ENCODE measurements around the gene EXOSC3. TPM values are rescaled to one million over a fixed set of nuclear protein-coding genes. Genes with fewer than 3 reads are reported as not detected.
A peak's percentile ranks its signal among the peaks of the same experiment; 100 is the strongest.

Gene EXOSC3
- total and polyA plus RNA-seq, 9 of the 15 experiments (the other 6 are each of a cell fraction or from before 2014, with no cell fraction given) = 18.5 to 266 (median 114) TPM

- peak; percentile 80 for TF ChIP-seq NBN (IDR thresholded peaks at IDR 0.05; ENCODE audit: low read depth)
- TF ChIP-seq FOXK1 (CRISPR knock-in tag; IDR thresholded peaks at IDR 0.05; ENCODE audit: borderline replicate concordance) = no peak
- TF ChIP-seq ILF3 (IDR thresholded peaks at IDR 0.05; ENCODE audit: borderline replicate concordance) = no peak
- peak; percentile 84 for TF ChIP-seq STAT5A (IDR thresholded peaks at IDR 0.05; ENCODE audit: borderline replicate concordance, low read length)
- no peak for TF ChIP-seq NFIC (IDR thresholded peaks at IDR 0.05)
- no peak for TF ChIP-seq ZNF347 (CRISPR knock-in tag; IDR thresholded peaks at IDR 0.05; ENCODE audit: low read depth)
- TF ChIP-seq RREB1 (CRISPR knock-in tag; IDR thresholded peaks at IDR 0.05) = no peak
- no peak for TF ChIP-seq MAZ (CRISPR knock-in tag; conservative IDR thresholded peaks at IDR 0.05 in 1 of 2, IDR thresholded peaks at IDR 0.05 in 1 of 2)
- no peak for TF ChIP-seq ERF (CRISPR knock-in tag; IDR thresholded peaks at IDR 0.05)
- no peak for TF ChIP-seq NR2C1 (IDR thresholded peaks at IDR 0.05)
- no peak for TF ChIP-seq NR2C1 (tag; IDR thresholded peaks at IDR 0.05)
- TF ChIP-seq MTA2 (IDR thresholded peaks at IDR 0.05; ENCODE audit: low read depth) = peak; percentile 62; the same call in 1 of the 2 replicates
- no peak for TF ChIP-seq BACH1 (tag; IDR thresholded peaks at IDR 0.05)
- no peak for TF ChIP-seq TOE1 (IDR thresholded peaks at IDR 0.05; ENCODE audit: borderline replicate concordance)
- TF ChIP-seq TOE1 (CRISPR knock-in tag; IDR thresholded peaks at IDR 0.05; ENCODE audit: borderline replicate concordance, low read depth) = no peak
- TF ChIP-seq NKRF (IDR thresholded peaks at IDR 0.05; ENCODE audit: borderline replicate concordance) = peak; percentile 77
- peak; percentile 49; the same call in 1 of the 2 replicates for TF ChIP-seq ZEB2 (IDR thresholded peaks at IDR 0.05)
- TF ChIP-seq RFX5 (IDR thresholded peaks at IDR 0.05; ENCODE audit: low read depth, low read length) = no peak
- TF ChIP-seq TEAD2 (tag; IDR thresholded peaks at IDR 0.05) = no peak
- no peak for TF ChIP-seq ZNF212 (CRISPR knock-in tag; IDR thresholded peaks at IDR 0.05)
- no peak for TF ChIP-seq HMGXB4 (CRISPR knock-in tag; IDR thresholded peaks at IDR 0.05)
These were observed 15.6 kb downstream of the EXOSC3 start (continued) for GRCh38 chr9:37769306-37769705.

Data from K562 (cell line).